Measurements from ENCODE around the gene GSTM3.
A peak's percentile ranks its signal among the peaks of the same experiment; 100 is the strongest.
"Not testable (repeated sequence)": the region's sequence is repeated elsewhere in the genome, so short reads cannot be mapped to it uniquely, and the experiment has no call there.

Gene GSTM3

GRCh38 chr1:109767637-109768334, 26.9 kb upstream of the GSTM3 start:
- Mint-ChIP-seq H3K4me3 (no peak overlapping the region), H3K27ac (no peak overlapping the region), H3K4me1 (no peaks in the 10 kb centered on the region), H3K9me3 (no peaks in the 10 kb centered on the region), H3K27me3 (no peaks in the 10 kb centered on the region)
- ATAC-seq (no peak), DNase-seq (peak in 1 of 2 donors; percentile 1)

GRCh38 chr1:109766991-109767636, 26.3 kb upstream of the GSTM3 start:
- DNase-seq, H3K27ac Mint-ChIP-seq, H3K27me3 Mint-ChIP-seq, H3K9me3 Mint-ChIP-seq, H3K4me1 Mint-ChIP-seq, ATAC-seq, H3K4me3 Mint-ChIP-seq: not testable (repeated sequence)

- Mint-ChIP-seq H3K4me3 (no peak overlapping the region), H3K27ac (no peak overlapping the region), H3K27me3 (no peaks in the 10 kb centered on the region), H3K4me1 (no peaks in the 10 kb centered on the region), H3K9me3 (no peaks in the 10 kb centered on the region)
- peak in 1 of 2 donors; percentile 3 for DNase-seq
- no peak for ATAC-seq
Measured at GRCh38 chr1:109765896-109766615, 25.2 kb upstream of the GSTM3 start.

GRCh38 chr1:109765483-109765815, 24.6 kb upstream of the GSTM3 start:
- ATAC-seq (no peak), DNase-seq (no peak)
- no peak overlapping the region for H3K4me3 Mint-ChIP-seq
- no peaks in the 10 kb centered on the region for H3K27me3 Mint-ChIP-seq
- H3K9me3 Mint-ChIP-seq: no peaks in the 10 kb centered on the region
- no peaks in the 10 kb centered on the region for H3K4me1 Mint-ChIP-seq
- no peak overlapping the region for H3K27ac Mint-ChIP-seq

- Mint-ChIP-seq H3K27me3 (no peaks in the 10 kb centered on the region), H3K4me3 (no peak overlapping the region), H3K27ac (peak overlapping the region in 1 of 2 donors; percentile 75), H3K4me1 (no peaks in the 10 kb centered on the region), H3K9me3 (no peaks in the 10 kb centered on the region)
- DNase-seq: peak in 1 of 2 donors; percentile 7
- no peak for ATAC-seq
Measured at GRCh38 chr1:109764561-109765482, 24.0 kb upstream of the GSTM3 start.

- Mint-ChIP-seq H3K4me3 (no peak within 1 kb of the TSS), H3K9me3 (no peaks in the 10 kb centered on the region), H3K4me1 (no peaks in the 10 kb centered on the region), H3K27me3 (no peaks in the 10 kb centered on the region), H3K27ac (peak within 1 kb of the TSS in 1 of 2 donors; percentile 75)
- DNase-seq (no peak), ATAC-seq (no peak)
Measured at GRCh38 chr1:109763646-109764415, 23.0 kb upstream of the GSTM3 start, which contains the start of gene EPS8L3. TSS of gene EPS8L3 (minus strand) at chr1:109763923. CDS start at chr1:109761749, 2,174 bp downstream.

GRCh38 chr1:109762821-109763645, 22.2 kb upstream of the GSTM3 start:
- H3K4me1 Mint-ChIP-seq: no peaks in the 10 kb centered on the region
- DNase-seq (peak in 1 of 2 donors; percentile 4), ATAC-seq (no peak)
- H3K4me3 Mint-ChIP-seq: no peak overlapping the region
- H3K27me3 Mint-ChIP-seq: no peaks in the 10 kb centered on the region
- H3K9me3 Mint-ChIP-seq: no peaks in the 10 kb centered on the region
- no peak overlapping the region for H3K27ac Mint-ChIP-seq

GRCh38 chr1:109762039-109762585, 21.3 kb upstream of the GSTM3 start:
- DNase-seq (peak in 1 of 2 donors; percentile 1), ATAC-seq (no peak)
- Mint-ChIP-seq H3K27ac (peak overlapping the region in 1 of 2 donors; percentile 52), H3K27me3 (no peaks in the 10 kb centered on the region), H3K4me1 (no peaks in the 10 kb centered on the region), H3K4me3 (no peak overlapping the region), H3K9me3 (no peaks in the 10 kb centered on the region)

- ATAC-seq: no peak
- Mint-ChIP-seq H3K9me3 (no peaks in the 10 kb centered on the region), H3K4me3 (no peak overlapping the region), H3K4me1 (no peaks in the 10 kb centered on the region), H3K27me3 (no peaks in the 10 kb centered on the region), H3K27ac (no peak overlapping the region)
- peak in 1 of 2 donors; percentile 8 for DNase-seq
Measured at GRCh38 chr1:109761227-109762038, 20.6 kb upstream of the GSTM3 start.

- peak overlapping the region; percentile 59 to 68 for H3K27ac Mint-ChIP-seq
- no peaks in the 10 kb centered on the region for H3K27me3 Mint-ChIP-seq
- H3K9me3 Mint-ChIP-seq: no peaks in the 10 kb centered on the region
- ATAC-seq (no peak), DNase-seq (peak in 1 of 2 donors; percentile 6)
- H3K4me1 Mint-ChIP-seq: no peaks in the 10 kb centered on the region
- H3K4me3 Mint-ChIP-seq: no peak overlapping the region
Measured at GRCh38 chr1:109760581-109761226, 19.9 kb upstream of the GSTM3 start.

GRCh38 chr1:109759513-109760334, 18.9 kb upstream of the GSTM3 start:
- no peaks in the 10 kb centered on the region for H3K4me1 Mint-ChIP-seq
- H3K9me3 Mint-ChIP-seq: no peaks in the 10 kb centered on the region
- DNase-seq: peak in 1 of 2 donors; percentile 4
- no peaks in the 10 kb centered on the region for H3K27me3 Mint-ChIP-seq
- H3K27ac Mint-ChIP-seq: no peak overlapping the region
- H3K4me3 Mint-ChIP-seq: no peak overlapping the region
- no peak for ATAC-seq
